ENCODE data around the gene PSMC2.

GRCh38 chr7:103346396-103346795 lies 1.0 kb upstream of the PSMC2 start:
- TF ChIP-seq CTCF (conservative IDR thresholded peaks at IDR 0.05; ENCODE audit: low read length) (no peak), EZH2phosphoT487 (IDR thresholded peaks at IDR 0.05; ENCODE audit: borderline replicate concordance) (no peak)
